Stimulated activated CD8-positive, alpha-beta memory T cell treated with anti-CD3 and anti-CD28 coated beads, Interleukin-4, amount 100 ng/mL, for 48 hours (primary cell): ENCODE results near the gene QPCT.
"Not testable (repeated sequence)": the region's sequence is repeated elsewhere in the genome, so short reads cannot be mapped to it uniquely, and the experiment has no call there.

Experiments
- DNase-seq: peaks from one replicate; pipeline ENCODE4 v3.0.0-alpha.2; 2020

The QPCT gene

DNA sequence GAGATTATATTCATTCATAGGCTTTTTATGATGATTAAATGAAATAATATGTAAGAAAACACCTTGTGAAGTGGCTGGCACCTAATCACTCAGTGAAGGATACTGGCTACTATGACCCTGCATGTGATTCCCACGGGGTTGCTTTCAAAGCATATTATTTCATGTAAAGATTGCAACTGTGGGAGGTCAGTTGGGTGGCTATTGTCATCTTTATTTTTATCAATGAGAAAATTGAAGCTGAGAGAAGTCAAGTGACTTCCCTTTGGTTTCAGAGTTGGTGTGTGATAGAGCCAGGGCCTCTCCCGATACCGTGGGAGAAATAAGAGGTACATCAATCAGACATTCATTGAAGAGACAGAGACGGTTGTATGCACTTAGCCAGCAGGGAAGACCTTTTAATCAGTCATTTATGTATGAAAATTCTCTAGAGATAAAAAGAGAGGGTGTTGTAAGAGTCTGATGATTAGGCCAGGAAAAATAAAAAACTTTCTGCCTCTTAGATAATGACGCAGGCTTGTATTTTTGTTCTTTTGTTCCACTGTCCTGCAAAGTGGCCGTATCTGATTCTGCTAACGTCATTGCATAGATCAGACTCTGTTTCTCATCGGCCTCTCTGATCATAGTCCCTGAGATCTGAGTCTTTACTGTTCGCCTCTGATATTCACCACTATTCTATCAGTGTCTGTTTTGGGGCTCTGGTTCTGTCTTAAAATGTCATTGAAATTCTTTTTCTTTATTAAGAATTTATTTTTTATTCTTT lies 50.5 kb downstream of the QPCT start:
- DNase-seq = no peak

- no peak for DNase-seq
These were observed 52.6 kb downstream of the QPCT start for GRCh38 chr2:37396890-37397565.

- no peak for DNase-seq
These were observed 54.6 kb downstream of the QPCT start for GRCh38 chr2:37398990-37399389.

- DNase-seq = no peak
These were observed 55.6 kb downstream of the QPCT start for GRCh38 chr2:37400041-37400440.

DNA sequence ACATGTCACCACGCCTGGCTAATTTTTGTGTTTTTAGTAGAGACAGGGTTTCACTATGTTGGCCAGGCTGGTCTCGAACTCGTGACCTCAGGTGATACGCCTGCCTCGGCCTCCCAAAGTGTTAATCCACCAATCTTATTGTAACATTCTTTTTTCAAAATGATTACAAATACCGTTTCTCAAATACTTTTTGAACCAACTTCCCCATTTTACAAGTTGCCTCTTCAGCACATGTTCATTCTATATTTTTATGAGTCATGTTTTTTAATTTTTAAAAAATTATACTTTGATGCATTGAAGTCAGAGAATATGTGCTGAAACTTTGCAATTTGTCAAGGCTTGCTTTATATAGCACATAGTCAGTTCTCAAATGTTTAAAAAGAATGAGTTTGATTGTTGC lies 58.2 kb downstream of the QPCT start:
- no peak for DNase-seq

GRCh38 chr2:37405781-37406180 lies 61.4 kb downstream of the QPCT start:
- no peak for DNase-seq

DNA sequence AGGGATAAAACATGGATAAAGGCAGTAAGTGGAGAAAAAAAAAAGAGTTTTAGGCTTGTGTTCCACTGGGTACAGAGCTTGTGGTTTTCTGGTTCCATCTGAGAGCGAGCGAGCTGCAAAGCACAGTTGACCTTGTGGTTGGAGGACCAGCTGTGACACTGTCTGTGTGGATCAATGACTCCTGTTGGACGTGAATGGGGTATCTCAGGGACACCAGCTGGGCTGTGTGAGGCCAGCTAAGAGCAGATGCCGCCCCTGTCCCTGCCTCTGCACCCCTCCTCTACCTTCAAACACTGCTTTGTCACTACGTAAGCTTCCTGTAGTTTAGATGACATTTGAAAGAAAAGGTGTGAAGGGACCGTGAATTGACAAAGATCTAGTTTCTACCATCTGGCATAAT lies 67.8 kb downstream of the QPCT start:
- no peak for DNase-seq

DNA sequence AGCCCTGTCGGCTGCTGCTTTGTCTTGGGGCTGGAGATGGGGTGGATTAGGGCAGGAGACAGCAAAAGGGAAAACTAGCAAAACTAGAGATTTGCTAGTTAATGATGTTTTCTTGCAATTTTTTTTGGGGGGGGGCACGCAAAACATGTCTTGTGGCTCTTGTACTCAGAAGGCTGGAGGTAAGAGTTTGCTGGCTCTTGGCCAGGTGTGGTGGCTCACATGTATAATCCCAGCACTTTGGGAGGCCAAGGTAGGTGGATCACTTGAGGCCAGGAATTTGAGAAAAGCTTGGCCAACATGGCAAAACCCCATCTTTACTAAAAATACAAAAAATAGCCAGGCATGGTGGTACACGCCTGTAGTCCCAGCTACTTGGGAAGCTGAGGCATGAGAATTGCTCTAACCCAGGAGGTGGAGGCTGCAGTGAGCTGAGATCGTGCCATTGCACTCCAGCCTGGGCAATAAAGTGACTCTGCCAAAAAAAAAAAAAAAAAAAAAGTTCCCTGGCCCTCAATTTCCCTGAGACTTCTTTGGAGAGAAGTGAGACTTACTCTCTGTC lies 69.6 kb downstream of the QPCT start:
- DNase-seq = not testable (repeated sequence)

DNA sequence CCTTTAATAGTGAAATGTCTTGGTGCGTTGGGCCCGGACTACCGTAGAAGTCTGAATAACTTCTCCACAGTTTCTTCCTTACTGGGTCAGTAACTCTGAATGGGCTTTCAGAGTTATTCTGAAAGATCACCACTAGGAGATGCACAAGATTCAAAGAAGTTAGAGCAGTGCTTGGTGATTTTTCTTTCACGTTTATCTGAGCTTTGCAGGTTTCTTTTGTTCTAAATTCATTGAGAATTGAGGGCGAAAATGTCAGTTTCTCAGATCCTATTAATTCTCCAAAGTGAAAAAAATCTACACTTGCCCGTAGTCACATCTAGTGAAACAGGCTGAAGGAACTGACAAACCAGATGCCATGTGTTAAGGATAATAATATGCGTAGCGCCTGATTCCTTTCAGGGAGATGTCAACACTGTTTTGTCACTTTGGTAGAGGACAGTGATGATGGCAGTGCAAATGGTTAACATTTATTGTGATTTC lies 70.1 kb downstream of the QPCT start:
- no peak for DNase-seq

- no peak for DNase-seq
These were observed 70.8 kb downstream of the QPCT start for GRCh38 chr2:37415128-37415820.

DNA sequence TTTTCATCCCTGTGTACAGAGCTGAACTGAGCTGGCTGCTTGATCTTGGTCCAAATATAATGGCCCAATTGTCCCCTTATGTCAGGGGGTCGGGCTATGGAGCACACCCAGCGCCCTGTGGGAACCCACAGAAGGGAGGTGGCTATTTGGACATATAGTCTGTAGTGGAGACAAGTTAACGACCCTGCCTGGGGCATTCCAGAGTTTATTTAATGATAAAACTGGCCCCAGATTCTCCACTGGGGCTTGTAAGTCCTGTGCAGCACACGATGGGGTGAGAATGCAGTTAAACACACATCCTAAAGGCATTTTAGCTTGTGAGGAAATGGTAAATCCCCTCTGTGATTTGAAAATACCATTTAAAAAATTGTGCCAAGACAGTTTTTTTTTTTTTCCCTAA lies 72.9 kb downstream of the QPCT start:
- no peak for DNase-seq

GRCh38 chr2:37418956-37419355 lies 74.5 kb downstream of the QPCT start:
- no peak for DNase-seq

GRCh38 chr2:37421686-37422085 lies 77.3 kb downstream of the QPCT start:
- DNase-seq = no peak

DNA sequence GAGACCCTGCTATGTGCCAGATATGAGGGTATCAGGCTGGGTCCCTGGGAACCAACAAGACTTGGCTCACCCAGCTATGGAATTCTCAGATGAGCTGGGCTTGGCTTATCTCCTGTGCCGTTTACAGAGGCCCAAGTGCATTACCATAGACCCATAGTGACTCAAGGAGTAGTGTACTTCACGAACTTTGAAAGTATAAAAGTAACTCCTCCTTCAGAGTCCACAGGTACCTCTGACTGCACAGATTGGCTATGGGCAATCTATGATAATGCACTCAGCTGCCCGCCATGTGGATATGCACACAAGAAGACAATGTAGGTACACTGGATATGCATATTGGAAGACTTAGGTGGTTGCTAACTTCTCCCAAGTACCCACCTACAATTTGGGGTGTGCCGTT lies 78.4 kb downstream of the QPCT start:
- no peak for DNase-seq
